Activated naive CD4-positive, alpha-beta T cell treated with Interleukin-2 at 50 U/mL for 16 hours (primary cell): ENCODE measurements around the gene ZNF419.

Source experiments
- DNase-seq: peaks from one replicate; pipeline ENCODE4 v3.0.0-alpha.2; 2020

ZNF419 gene

DNA sequence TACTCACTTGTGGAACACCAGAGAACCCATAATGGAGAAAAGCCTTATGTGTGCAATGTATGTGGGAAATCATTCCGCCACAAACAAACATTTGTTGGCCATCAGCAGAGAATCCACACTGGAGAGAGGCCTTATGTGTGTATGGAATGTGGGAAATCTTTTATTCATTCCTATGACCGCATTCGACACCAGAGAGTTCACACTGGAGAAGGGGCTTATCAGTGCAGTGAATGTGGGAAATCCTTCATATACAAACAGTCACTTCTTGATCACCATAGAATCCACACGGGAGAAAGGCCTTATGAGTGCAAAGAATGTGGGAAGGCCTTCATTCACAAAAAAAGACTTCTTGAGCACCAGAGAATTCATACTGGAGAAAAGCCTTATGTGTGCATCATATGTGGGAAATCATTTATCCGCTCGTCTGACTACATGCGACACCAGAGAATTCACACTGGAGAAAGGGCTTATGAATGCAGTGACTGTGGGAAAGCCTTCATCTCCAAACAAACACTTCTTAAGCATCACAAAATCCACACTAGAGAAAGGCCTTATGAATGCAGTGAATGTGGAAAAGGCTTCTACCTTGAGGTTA, 50.5 kb downstream of the ZNF419 start:
- no peak for DNase-seq
